WTC11 (cell line): ENCODE measurements around the gene ZSWIM6. TPM values are rescaled to one million over a fixed set of nuclear protein-coding genes. Genes with fewer than 3 reads are reported as not detected.

Experiments used
- ATAC-seq: fragments of 200-7000 bp; cut with Tn5 transposase; 2 replicates; pipeline ENCODE4 v1.10.0; 2021; ENCODE audit warnings: mild to moderate bottlenecking, moderate library complexity
- CTCF ChIA-PET: fragments of 300-600 bp; sonication (Branson Sonifier 250); formaldehyde crosslinking; loops from one replicate; lab custom pipeline; 2021; ENCODE audit warnings: antibody characterized with exemption; lab: Charles Lee
- POLR2A ChIA-PET: fragments of 350-600 bp; sonication (Branson Sonifier 250); formaldehyde crosslinking; loops from one replicate; lab custom pipeline; 2021; ENCODE audit warnings: antibody characterized with exemption; lab: Charles Lee
- DNase-seq: peaks from one replicate; pipeline ENCODE4 v3.0.0; 2021; ENCODE audit warnings: low spot score
- H3K27ac Mint-ChIP-seq: 2 replicates; pipeline ENCODE4 v1.8.0; 2021; ENCODE audit warnings: mixed read lengths
- H3K27me3 Mint-ChIP-seq: 2 replicates; pipeline ENCODE4 v1.8.0; 2021; ENCODE audit warnings: low read depth, mild to moderate bottlenecking, moderate library complexity, mixed read lengths
- H3K36me3 Mint-ChIP-seq: 2 replicates; pipeline ENCODE4 v1.8.0; 2021; ENCODE audit warnings: mixed read lengths
- H3K4me1 Mint-ChIP-seq: 2 replicates; pipeline ENCODE4 v1.8.0; 2022; ENCODE audit warnings: mixed read lengths
- H3K4me3 Mint-ChIP-seq: 2 replicates; pipeline ENCODE4 v1.8.0; 2021; ENCODE audit warnings: mild to moderate bottlenecking, moderate library complexity, mixed read lengths
- H3K9me3 Mint-ChIP-seq: 2 replicates; pipeline ENCODE4 v1.8.0; 2021; ENCODE audit warnings: mixed read lengths
- ATF6 ChIP-seq: sonication (generic); formaldehyde crosslinking; IDR thresholded peaks from 2 replicates; pipeline ENCODE4 v1.8.1; 2023; ENCODE audit warnings: mild to moderate bottlenecking, missing genetic modification reagents
- CBFB ChIP-seq: sonication (generic); formaldehyde crosslinking; IDR thresholded peaks from 2 replicates; pipeline ENCODE4 v1.8.1; 2022; ENCODE audit warnings: mild to moderate bottlenecking, low read depth, missing genetic modification reagents
- CDX4 ChIP-seq: fragments of 250-450 bp; sonication (Bioruptor Pico); IDR thresholded peaks from 2 replicates; pipeline ENCODE4 v1.9.0; 2021; ENCODE audit warnings: moderate library complexity, mild to moderate bottlenecking, inconsistent platforms, borderline replicate concordance
- CREM ChIP-seq: sonication (generic); formaldehyde crosslinking; IDR thresholded peaks from 2 replicates; pipeline ENCODE4 v1.8.1; 2022; ENCODE audit warnings: mild to moderate bottlenecking, missing genetic modification reagents, moderate library complexity
- E2F1 ChIP-seq: sonication (generic); formaldehyde crosslinking; IDR thresholded peaks from 2 replicates; pipeline ENCODE4 v1.8.0; 2022; ENCODE audit warnings: mild to moderate bottlenecking, missing genetic modification reagents
- E2F4 ChIP-seq: sonication (generic); formaldehyde crosslinking; IDR thresholded peaks from 2 replicates; pipeline ENCODE4 v1.8.1; 2022; ENCODE audit warnings: low read depth, mild to moderate bottlenecking, moderate library complexity, missing genetic modification reagents, borderline replicate concordance
- ELF4 ChIP-seq: sonication (generic); formaldehyde crosslinking; IDR thresholded peaks from 2 replicates; pipeline ENCODE4 v1.8.1; 2022; ENCODE audit warnings: low read depth, mild to moderate bottlenecking, moderate library complexity, missing genetic modification reagents
- ERG ChIP-seq: fragments of 250-450 bp; sonication (Bioruptor Pico); IDR thresholded peaks from 2 replicates; pipeline ENCODE4 v1.8.0; 2021; ENCODE audit warnings: mild to moderate bottlenecking
- ESRRA ChIP-seq: sonication (generic); formaldehyde crosslinking; IDR thresholded peaks from 2 replicates; pipeline ENCODE4 v1.8.1; 2022; ENCODE audit warnings: mild to moderate bottlenecking, missing genetic modification reagents, borderline replicate concordance
- GABPB1 ChIP-seq: sonication (generic); formaldehyde crosslinking; IDR thresholded peaks from 2 replicates; pipeline ENCODE4 v1.8.1; 2023; ENCODE audit warnings: mild to moderate bottlenecking, missing genetic modification reagents
- GRHL2 ChIP-seq: fragments of 250-450 bp; sonication (Bioruptor Pico); IDR thresholded peaks from 2 replicates; pipeline ENCODE4 v1.8.0; 2022; ENCODE audit warnings: mild to moderate bottlenecking, moderate library complexity; ENCODE audit not compliant: insufficient replicate concordance, severe bottlenecking
- JUN ChIP-seq: sonication (generic); formaldehyde crosslinking; IDR thresholded peaks from 2 replicates; pipeline ENCODE4 v1.8.0; 2023; ENCODE audit warnings: mild to moderate bottlenecking, missing genetic modification reagents
- MAX ChIP-seq: sonication (generic); formaldehyde crosslinking; IDR thresholded peaks from 2 replicates; pipeline ENCODE4 v1.8.0; 2022; ENCODE audit warnings: mild to moderate bottlenecking, missing genetic modification reagents
- MYBL2 ChIP-seq: sonication (generic); formaldehyde crosslinking; IDR thresholded peaks from 2 replicates; pipeline ENCODE4 v1.8.1; 2023; ENCODE audit warnings: mild to moderate bottlenecking, moderate library complexity, missing genetic modification reagents
- NFE2L1 ChIP-seq: sonication (generic); formaldehyde crosslinking; IDR thresholded peaks from 2 replicates; pipeline ENCODE4 v1.8.1; 2023; ENCODE audit warnings: missing genetic modification reagents
- NFYB ChIP-seq: sonication (generic); formaldehyde crosslinking; conservative IDR thresholded peaks from 2 replicates; pipeline ENCODE4 v1.8.0; 2022; ENCODE audit warnings: low read depth, missing genetic modification reagents
- NR2C2 ChIP-seq: sonication (generic); formaldehyde crosslinking; IDR thresholded peaks from 2 replicates; pipeline ENCODE4 v1.8.0; 2022; ENCODE audit warnings: mild to moderate bottlenecking, missing genetic modification reagents
- RORB ChIP-seq: fragments of 250-450 bp; sonication (Bioruptor Pico); IDR thresholded peaks from 2 replicates; pipeline ENCODE4 v1.9.0; 2021; ENCODE audit warnings: mild to moderate bottlenecking
- SMAD3 ChIP-seq: sonication (generic); formaldehyde crosslinking; IDR thresholded peaks from 2 replicates; pipeline ENCODE4 v1.8.0; 2022; ENCODE audit warnings: missing genetic modification reagents, mild to moderate bottlenecking, borderline replicate concordance
- TEAD1 ChIP-seq: sonication (generic); formaldehyde crosslinking; IDR thresholded peaks from 2 replicates; pipeline ENCODE4 v1.8.0; 2022; ENCODE audit warnings: mild to moderate bottlenecking, missing genetic modification reagents
- TEAD4 ChIP-seq: sonication (generic); formaldehyde crosslinking; IDR thresholded peaks from 2 replicates; pipeline ENCODE4 v1.8.0; 2022; ENCODE audit warnings: mild to moderate bottlenecking, missing genetic modification reagents
- ZMAT4 ChIP-seq: fragments of 250-450 bp; sonication (Bioruptor Pico); IDR thresholded peaks from 2 replicates; pipeline ENCODE4 v1.9.0; 2021; ENCODE audit warnings: mild to moderate bottlenecking
- ZNF121 ChIP-seq: sonication (generic); formaldehyde crosslinking; IDR thresholded peaks from 2 replicates; pipeline ENCODE4 v1.8.0; 2023; ENCODE audit warnings: missing genetic modification reagents
- ZNF138 ChIP-seq: sonication (generic); formaldehyde crosslinking; conservative IDR thresholded peaks from 2 replicates; pipeline ENCODE4 v1.8.1; 2022; ENCODE audit warnings: mild to moderate bottlenecking, moderate library complexity, missing genetic modification reagents
- ZNF423 ChIP-seq: fragments of 250-450 bp; sonication (Bioruptor Pico); IDR thresholded peaks from 2 replicates; pipeline ENCODE4 v2.1.2; 2022; ENCODE audit warnings: mild to moderate bottlenecking, moderate library complexity
- total RNA-seq: library from RNA; stranded (reverse); gene quantifications from 3 replicates; pipeline ENCODE4 v1.2.3, GENCODE V29; 2021

Gene ZSWIM6
- total RNA-seq, 1 experiment from 2014 or later = 12.5 TPM

GRCh38 chr5:61321669-61322068 lies 10.4 kb upstream of the ZSWIM6 start:
- TF ChIP-seq NFE2L1 (CRISPR knock-in tag) (no peak), NFYB (CRISPR knock-in tag) (no peak), ESRRA (CRISPR knock-in tag) (no peak), E2F1 (CRISPR knock-in tag) (no peak), E2F4 (CRISPR knock-in tag) (no peak), TEAD4 (CRISPR knock-in tag) (no peak), GRHL2 (CRISPR knock-in tag) (no peak), MAX (CRISPR knock-in tag) (no peak), ZMAT4 (CRISPR knock-in tag) (no peak), ELF4 (CRISPR knock-in tag) (no peak), CBFB (no peak), ERG (CRISPR knock-in tag) (no peak)
- no peaks in the 10 kb centered on the region for H3K9me3 Mint-ChIP-seq
- H3K36me3 Mint-ChIP-seq = no peaks in the 10 kb centered on the region
- DNase-seq (no peak), ATAC-seq (no peak)
- CTCF ChIA-PET = no interaction called here
- H3K4me1 Mint-ChIP-seq = peaks cover 11% of the 10 kb centered on the region
- POLR2A ChIA-PET = no interaction called here
- peaks cover 9% of the 10 kb centered on the region for H3K27me3 Mint-ChIP-seq
- no peak overlapping the region for H3K27ac Mint-ChIP-seq
- no peak overlapping the region for H3K4me3 Mint-ChIP-seq

GRCh38 chr5:61322738-61323725 lies 9.0 kb upstream of the ZSWIM6 start:
- H3K36me3 Mint-ChIP-seq = no peaks in the 10 kb centered on the region
- ChIA-PET POLR2A (no interaction called here), CTCF (no interaction called here)
- H3K9me3 Mint-ChIP-seq = no peaks in the 10 kb centered on the region
- DNase-seq (no peak), ATAC-seq (no peak)
- peaks cover 20% of the 10 kb centered on the region for H3K4me1 Mint-ChIP-seq
- peaks cover 21% of the 10 kb centered on the region for H3K27me3 Mint-ChIP-seq
- H3K27ac Mint-ChIP-seq = no peak overlapping the region
- H3K4me3 Mint-ChIP-seq = no peak overlapping the region
- TF ChIP-seq NFE2L1 (CRISPR knock-in tag) (no peak), GABPB1 (CRISPR knock-in tag) (no peak), SMAD3 (CRISPR knock-in tag) (no peak), ZNF138 (CRISPR knock-in tag) (no peak), NR2C2 (no peak), ZNF423 (CRISPR knock-in tag) (no peak), RORB (no peak), GRHL2 (CRISPR knock-in tag) (no peak), TEAD1 (CRISPR knock-in tag) (no peak), ATF6 (CRISPR knock-in tag) (no peak), ZNF121 (CRISPR knock-in tag) (no peak), CDX4 (CRISPR knock-in tag) (no peak), MYBL2 (CRISPR knock-in tag) (no peak), JUN (CRISPR knock-in tag) (no peak), CREM (no peak)
